ENCODE data around the gene RAVER2.

RAVER2 gene

DNA sequence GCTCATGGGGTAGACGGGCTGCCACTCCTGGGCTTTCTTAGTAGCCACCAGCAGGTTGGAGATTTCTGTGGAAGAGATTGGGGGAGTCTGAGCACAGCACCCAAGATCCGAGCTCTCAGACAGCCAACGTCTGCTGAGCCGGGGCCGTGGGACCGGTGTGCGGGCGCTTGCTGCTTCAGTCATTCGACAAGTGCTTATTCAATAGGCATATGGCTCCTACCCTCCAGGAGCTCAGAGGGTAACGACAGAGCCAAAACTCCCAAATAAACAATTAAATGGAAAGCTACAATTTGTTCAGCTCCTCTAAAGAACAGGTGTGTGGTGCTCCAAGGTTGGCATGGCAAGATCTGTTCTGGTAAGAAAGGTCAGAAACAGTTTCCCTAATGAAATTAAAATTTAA is 106.0 kb downstream of the RAVER2 start:
- Histone ChIP-seq H3K9me3 (ENCODE audit: severe bottlenecking) (no peaks in the 10 kb centered on the region), H3K27ac (ENCODE audit: poor library complexity, severe bottlenecking) (no peak overlapping the region), H3K4me1 (ENCODE audit: insufficient read depth, poor library complexity, severe bottlenecking) (no peaks in the 10 kb centered on the region), H3K36me3 (ENCODE audit: low read depth) (peaks cover 5% of the 10 kb centered on the region), H3K4me3 (ENCODE audit: severe bottlenecking) (no peak overlapping the region), H3K27me3 (ENCODE audit: insufficient read depth, poor library complexity, severe bottlenecking) (no peaks in the 10 kb centered on the region)
- no peak for TF ChIP-seq CTCF (IDR thresholded peaks at IDR 0.05; ENCODE audit: poor library complexity, severe bottlenecking)
- DNase-seq (ENCODE audit: low spot score) (no peak), ATAC-seq (ENCODE audit: low read depth) (no peak)

GRCh38 chr1:64851664-64852063 is 106.8 kb downstream of the RAVER2 start:
- no peaks in the 10 kb centered on the region for H3K9me3 ChIP-seq (ENCODE audit: severe bottlenecking)
- no peak for TF ChIP-seq CTCF (IDR thresholded peaks at IDR 0.05; ENCODE audit: poor library complexity, severe bottlenecking)
- H3K4me3 ChIP-seq (ENCODE audit: severe bottlenecking) = no peak overlapping the region
- peaks cover 12% of the 10 kb centered on the region for H3K36me3 ChIP-seq (ENCODE audit: low read depth)
- H3K4me1 ChIP-seq (ENCODE audit: insufficient read depth, poor library complexity, severe bottlenecking) = no peaks in the 10 kb centered on the region
- DNase-seq (ENCODE audit: low spot score) = no peak
- H3K27me3 ChIP-seq (ENCODE audit: insufficient read depth, poor library complexity, severe bottlenecking) = no peaks in the 10 kb centered on the region
- H3K27ac ChIP-seq (ENCODE audit: poor library complexity, severe bottlenecking) = no peak overlapping the region
- no peak for ATAC-seq (ENCODE audit: low read depth)

- peaks cover 12% of the 10 kb centered on the region for H3K36me3 ChIP-seq (ENCODE audit: low read depth)
- H3K27me3 ChIP-seq (ENCODE audit: insufficient read depth, poor library complexity, severe bottlenecking) = no peaks in the 10 kb centered on the region
- H3K27ac ChIP-seq (ENCODE audit: poor library complexity, severe bottlenecking) = no peak overlapping the region
- no peaks in the 10 kb centered on the region for H3K4me1 ChIP-seq (ENCODE audit: insufficient read depth, poor library complexity, severe bottlenecking)
- no peak for TF ChIP-seq CTCF (IDR thresholded peaks at IDR 0.05; ENCODE audit: poor library complexity, severe bottlenecking)
- DNase-seq (ENCODE audit: low spot score) = no peak
- H3K4me3 ChIP-seq (ENCODE audit: severe bottlenecking) = no peak overlapping the region
- H3K9me3 ChIP-seq (ENCODE audit: severe bottlenecking) = no peaks in the 10 kb centered on the region
- no peak for ATAC-seq (ENCODE audit: low read depth)
These were observed 109.8 kb downstream of the RAVER2 start for GRCh38 chr1:64854674-64855073.

- Histone ChIP-seq H3K27me3 (ENCODE audit: insufficient read depth, poor library complexity, severe bottlenecking) (no peaks in the 10 kb centered on the region), H3K9me3 (ENCODE audit: severe bottlenecking) (no peaks in the 10 kb centered on the region), H3K4me1 (ENCODE audit: insufficient read depth, poor library complexity, severe bottlenecking) (no peaks in the 10 kb centered on the region), H3K36me3 (ENCODE audit: low read depth) (peaks cover 15% of the 10 kb centered on the region), H3K27ac (ENCODE audit: poor library complexity, severe bottlenecking) (no peak overlapping the region), H3K4me3 (ENCODE audit: severe bottlenecking) (no peak overlapping the region)
- no peak for DNase-seq (ENCODE audit: low spot score)
- no peak for TF ChIP-seq CTCF (IDR thresholded peaks at IDR 0.05; ENCODE audit: poor library complexity, severe bottlenecking)
- ATAC-seq (ENCODE audit: low read depth) = no peak
These were observed 110.7 kb downstream of the RAVER2 start for GRCh38 chr1:64855557-64855956.

GRCh38 chr1:64856553-64856952 is 111.7 kb downstream of the RAVER2 start:
- no peak for TF ChIP-seq CTCF (IDR thresholded peaks at IDR 0.05; ENCODE audit: poor library complexity, severe bottlenecking)
- Histone ChIP-seq H3K27me3 (ENCODE audit: insufficient read depth, poor library complexity, severe bottlenecking) (no peaks in the 10 kb centered on the region), H3K36me3 (ENCODE audit: low read depth) (peaks cover 15% of the 10 kb centered on the region), H3K9me3 (ENCODE audit: severe bottlenecking) (no peaks in the 10 kb centered on the region), H3K4me1 (ENCODE audit: insufficient read depth, poor library complexity, severe bottlenecking) (no peaks in the 10 kb centered on the region), H3K27ac (ENCODE audit: poor library complexity, severe bottlenecking) (no peak overlapping the region), H3K4me3 (ENCODE audit: severe bottlenecking) (no peak overlapping the region)
- no peak for DNase-seq (ENCODE audit: low spot score)
- ATAC-seq (ENCODE audit: low read depth) = no peak
